Kidney (tissue), 14 donors: ENCODE results near the gene CYCS. TPM values are rescaled to one million over a fixed set of nuclear protein-coding genes. Genes with fewer than 3 reads are reported as not detected.

Source experiments
- DNase-seq, 5 donors: peaks; one replicate each; pipeline ENCODE4 v3.0.0-alpha.2; 2013 to 2020
- FAIRE-seq: peaks from 2 replicates; lab custom pipeline; 2012; peaks lifted over from hg19 to GRCh38; lab: Jason Lieb, UNC
- H3K27ac ChIP-seq, 2 donors: one replicate each; pipeline ENCODE4 v1.7.0; 2013; ENCODE audit warnings: low read depth in 2 of 2, low read length in 2 of 2, inconsistent platforms in 1 of 2
- H3K27me3 ChIP-seq: one replicate; pipeline ENCODE4 v1.7.1; 2013; ENCODE audit warnings: low read length, inconsistent platforms; ENCODE audit not compliant: control insufficient read depth, insufficient read depth
- H3K36me3 ChIP-seq, 3 donors: one replicate each; pipeline versions ENCODE4 v1.7.0 to v1.7.1; 2013; ENCODE audit warnings: low read length in 3 of 3, control low read depth in 1 of 3, inconsistent platforms in 1 of 3; ENCODE audit not compliant: insufficient read depth in 3 of 3, control insufficient read depth in 2 of 3
- H3K4me1 ChIP-seq, 3 donors: one replicate each; pipeline versions ENCODE4 v1.7.0 to v1.7.1; 2013; ENCODE audit warnings: low read length in 3 of 3, inconsistent platforms in 1 of 3, low read depth in 1 of 3; ENCODE audit not compliant: control insufficient read depth in 2 of 3, insufficient read depth in 2 of 3
- H3K4me3 ChIP-seq, 3 donors: one replicate each; pipeline versions ENCODE4 v1.7.0 to v1.8.1; 2013; ENCODE audit warnings: low read length in 3 of 3, control low read depth in 1 of 3, inconsistent platforms in 1 of 3
- H3K9ac ChIP-seq, 3 donors: one replicate each; pipeline versions ENCODE4 v1.7.0 to v1.7.1; 2013; ENCODE audit warnings: low read length in 3 of 3, control low read depth in 1 of 3, inconsistent platforms in 1 of 3
- H3K9me3 ChIP-seq, 3 donors: one replicate each; pipeline versions ENCODE4 v1.7.0 to v1.7.1; 2013; ENCODE audit warnings: low read length in 3 of 3, control low read depth in 1 of 3, inconsistent platforms in 1 of 3; ENCODE audit not compliant: control insufficient read depth in 2 of 3, insufficient read depth in 1 of 3
- CTCF ChIP-seq: IDR thresholded peaks from 3 replicates; pipeline ENCODE4 v1.5.1; 2012; ENCODE audit warnings: mild to moderate bottlenecking, moderate library complexity, borderline replicate concordance; ENCODE audit not compliant: insufficient read depth; ENCODE audit errors: extremely low read depth
- intact Hi-C: fragments of 100-400 bp; cut with DNase I; formaldehyde crosslinking; loops from one replicate; pipeline ENCODE4 v1.11.1; 2022
- polyA plus RNA-seq: library from polyadenylated mRNA; stranded (reverse); fragments of 350-450 nt; fragmentation: Illumina TruSeq; extraction: RNeasy Lipid Tissue Mini Kit (QIAGEN cat#74804); gene quantifications from one replicate; pipeline ENCODE4 v1.2.3, GENCODE V29; 2014; ENCODE audit warnings: low read depth, low replicate concordance; ENCODE audit not compliant: insufficient read depth
- total RNA-seq: library from RNA; stranded (reverse); fragmentation: NEBNext Ultra II Directional; extraction: Animal tissue kit (Norgen Biotek cat#: 25700); gene quantifications from one replicate; pipeline ENCODE4 v1.2.1, GENCODE V29; 2021
- donor health status: control.
- donor health status: control.
- donor health status: control.
- donor health status: control.
- donor health status: control.
- donor health status: DM: yes; HTN: yes; CAD: no.
- donor health status: Normal renal cell carcinoma (clear cell type).

The CYCS gene
- total and polyA plus RNA-seq, 2 donors from 2014 or later: 94.3 to 239 TPM

- FAIRE-seq (no peak), DNase-seq (no peak)
- intact Hi-C loops: no loop called here
Measured at GRCh38 chr7:25171071-25171470, 46.0 kb upstream of the CYCS start.

GRCh38 chr7:25169683-25170082, 44.6 kb upstream of the CYCS start:
- no peak for TF ChIP-seq CTCF
- Histone ChIP-seq H3K27ac (no peak overlapping the region), H3K9me3 (no peaks in the 10 kb centered on the region), H3K4me3 (no peak overlapping the region), H3K4me1 (no peaks in the 10 kb centered on the region), H3K9ac (no peak overlapping the region), H3K36me3 (no peaks in the 10 kb centered on the region), H3K27me3 (no peaks in the 10 kb centered on the region)
- no peak for FAIRE-seq
- intact Hi-C loops: no loop called here
- DNase-seq: no peak

More at GRCh38 chr7:25171071-25171470, 46.0 kb upstream of the CYCS start:
- TF ChIP-seq CTCF: no peak
- Histone ChIP-seq H3K27me3 (no peaks in the 10 kb centered on the region), H3K9ac (no peak overlapping the region), H3K27ac (no peak overlapping the region), H3K4me3 (no peak overlapping the region), H3K4me1 (no peaks in the 10 kb centered on the region), H3K9me3 (no peaks in the 10 kb centered on the region), H3K36me3 (no peaks in the 10 kb centered on the region)

- Histone ChIP-seq H3K9me3 (no peaks in the 10 kb centered on the region), H3K4me1 (no peaks in the 10 kb centered on the region), H3K4me3 (no peak overlapping the region), H3K36me3 (no peaks in the 10 kb centered on the region), H3K9ac (no peak overlapping the region), H3K27ac (no peak overlapping the region), H3K27me3 (no peaks in the 10 kb centered on the region)
- no peak for TF ChIP-seq CTCF
- intact Hi-C loops: no loop called here
- no peak for FAIRE-seq
- DNase-seq: no peak
Measured at GRCh38 chr7:25168145-25168544, 43.1 kb upstream of the CYCS start.

GRCh38 chr7:25167262-25167843, 42.3 kb upstream of the CYCS start:
- peak in 1 of 5 donors; percentile 5 for DNase-seq
- no peak overlapping the region for H3K27ac ChIP-seq

More at GRCh38 chr7:25167262-25167843, 42.3 kb upstream of the CYCS start:
- Histone ChIP-seq H3K27me3 (no peaks in the 10 kb centered on the region), H3K4me1 (no peaks in the 10 kb centered on the region), H3K36me3 (no peaks in the 10 kb centered on the region), H3K9ac (no peak overlapping the region), H3K9me3 (no peaks in the 10 kb centered on the region), H3K4me3 (no peak overlapping the region)
- intact Hi-C loops: no loop called here
- TF ChIP-seq CTCF: no peak
- FAIRE-seq: no peak
